Raji (cell line): ENCODE measurements around the gene MRPS15.

Source experiments
- POLR2A ChIP-seq: IDR thresholded peaks from 2 replicates; pipeline ENCODE4 v1.6.1; 2011; ENCODE audit warnings: low read depth, low read length, control low read depth; ENCODE audit not compliant: insufficient read depth

The MRPS15 gene

DNA sequence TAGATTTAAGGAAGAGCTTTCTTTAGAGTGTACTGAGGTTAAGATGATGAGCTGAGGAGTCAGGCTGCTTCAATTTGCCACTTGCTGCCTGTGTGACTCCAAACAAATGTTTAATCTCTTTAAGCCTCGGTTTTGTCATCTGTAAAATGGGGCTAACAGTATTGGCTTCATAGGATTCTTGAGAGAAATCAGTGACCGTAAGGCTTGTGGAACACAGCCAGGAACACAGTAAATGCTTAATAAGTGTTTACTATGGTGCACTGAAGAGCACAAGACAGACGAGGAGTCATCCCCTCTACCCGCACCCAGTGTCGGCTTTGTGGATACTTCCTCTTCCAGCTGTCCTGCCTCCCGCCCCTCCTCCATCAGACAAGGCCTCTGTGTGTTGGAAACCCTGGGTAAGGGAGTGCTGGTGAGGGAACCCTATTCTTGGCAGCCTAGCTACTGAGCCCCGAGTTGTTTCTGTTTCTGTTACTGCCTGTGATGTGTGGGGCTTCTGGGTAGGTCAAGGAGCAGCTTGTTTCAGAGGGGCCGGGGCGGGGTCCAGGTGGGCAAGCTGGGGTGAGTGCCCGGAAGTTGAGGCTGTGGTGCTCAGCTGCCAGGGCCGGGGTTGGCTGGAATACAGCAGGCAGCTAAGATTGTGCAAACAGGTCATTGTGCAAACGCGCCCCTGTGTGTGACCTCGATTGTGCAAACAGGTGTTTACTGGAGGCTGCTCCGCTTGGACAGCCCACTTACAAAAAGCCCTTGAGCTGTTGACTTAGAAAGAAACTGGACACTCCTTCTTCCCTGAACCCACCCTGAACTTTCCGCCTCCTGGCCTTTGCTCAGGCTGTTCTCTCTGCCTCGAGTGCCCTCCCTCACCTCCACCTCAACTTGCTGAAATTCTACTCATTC, 22.5 kb upstream of the MRPS15 start:
- TF ChIP-seq POLR2A: no peak

GRCh38 chr1:36486093-36486438, 21.9 kb upstream of the MRPS15 start:
- no peak for TF ChIP-seq POLR2A

DNA sequence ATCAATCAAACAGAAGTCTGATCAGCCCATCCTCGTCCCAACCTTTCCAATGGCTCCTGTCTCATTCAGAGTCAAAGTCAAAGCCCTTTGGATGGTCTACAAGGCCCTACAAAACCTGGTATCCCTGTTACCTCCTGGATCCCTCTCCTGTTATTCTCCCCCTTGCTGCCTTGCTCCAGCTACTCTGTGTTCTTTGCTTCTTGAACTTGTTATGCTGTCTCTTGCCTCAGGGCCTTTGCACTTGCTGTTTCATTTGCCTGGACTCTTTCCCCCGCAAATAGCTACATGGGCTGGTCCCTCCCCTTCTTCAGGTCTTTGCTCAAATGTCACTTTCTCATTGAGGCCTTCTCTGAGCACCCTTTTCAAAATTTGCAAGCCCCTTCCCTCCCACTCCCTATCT, 19.9 kb upstream of the MRPS15 start:
- TF ChIP-seq POLR2A: no peak

GRCh38 chr1:36482724-36483388, 18.7 kb upstream of the MRPS15 start, which contains the start of gene CSF3R:
Gene CSF3R (minus strand): TSS chr1:36482913. CDS start chr1:36479496, 3,417 bp downstream.
- TF ChIP-seq POLR2A: no peak

GRCh38 chr1:36481771-36482723, 17.9 kb upstream of the MRPS15 start:
- no peak for TF ChIP-seq POLR2A

DNA sequence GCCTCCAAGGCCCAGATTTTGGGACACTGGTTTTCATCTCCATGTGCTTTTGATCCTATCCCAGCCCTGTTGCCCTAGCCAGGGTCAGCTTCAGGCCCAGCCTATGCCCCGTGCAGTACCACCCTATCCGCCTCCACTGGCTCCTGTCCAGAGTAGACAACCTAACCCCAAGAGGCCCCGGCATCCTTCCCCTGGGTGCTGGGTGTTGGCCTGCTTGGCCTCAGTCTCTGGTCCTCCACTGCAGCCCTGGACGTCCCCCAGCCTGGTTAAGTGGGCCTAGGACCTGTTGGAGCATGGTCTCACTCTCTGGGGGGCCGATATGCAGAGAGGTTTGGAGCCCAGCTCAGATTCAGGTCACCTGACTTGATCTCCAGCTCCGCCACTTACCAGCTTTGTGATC, 16.9 kb upstream of the MRPS15 start:
- TF ChIP-seq POLR2A: no peak

GRCh38 chr1:36480161-36480560, 16.0 kb upstream of the MRPS15 start:
- no peak for TF ChIP-seq POLR2A

GRCh38 chr1:36479505-36480051, 15.4 kb upstream of the MRPS15 start:
- no peak for TF ChIP-seq POLR2A

DNA sequence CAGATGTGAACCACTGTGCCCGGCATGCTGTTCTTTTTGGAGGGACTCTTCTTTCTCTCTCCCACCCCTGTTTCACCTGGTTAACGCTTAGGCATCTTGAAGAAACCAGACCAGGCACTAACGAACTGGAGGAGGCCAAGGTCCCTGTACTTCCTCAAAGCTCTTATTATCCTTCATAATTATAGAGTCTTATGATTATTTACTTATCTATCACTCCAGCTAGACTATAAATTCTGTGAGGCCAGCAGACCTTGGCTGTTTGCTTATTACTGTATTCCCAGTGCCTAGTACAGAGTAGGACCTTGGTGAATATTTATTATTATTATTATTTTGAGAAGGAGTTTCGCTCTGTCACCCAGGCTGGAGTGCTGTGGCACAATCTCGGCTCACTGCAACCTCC, 12.8 kb upstream of the MRPS15 start:
- TF ChIP-seq POLR2A: no peak

GRCh38 chr1:36475910-36476604, 11.9 kb upstream of the MRPS15 start:
- no peak for TF ChIP-seq POLR2A

GRCh38 chr1:36475341-36475740, 11.2 kb upstream of the MRPS15 start:
- TF ChIP-seq POLR2A: no peak

DNA sequence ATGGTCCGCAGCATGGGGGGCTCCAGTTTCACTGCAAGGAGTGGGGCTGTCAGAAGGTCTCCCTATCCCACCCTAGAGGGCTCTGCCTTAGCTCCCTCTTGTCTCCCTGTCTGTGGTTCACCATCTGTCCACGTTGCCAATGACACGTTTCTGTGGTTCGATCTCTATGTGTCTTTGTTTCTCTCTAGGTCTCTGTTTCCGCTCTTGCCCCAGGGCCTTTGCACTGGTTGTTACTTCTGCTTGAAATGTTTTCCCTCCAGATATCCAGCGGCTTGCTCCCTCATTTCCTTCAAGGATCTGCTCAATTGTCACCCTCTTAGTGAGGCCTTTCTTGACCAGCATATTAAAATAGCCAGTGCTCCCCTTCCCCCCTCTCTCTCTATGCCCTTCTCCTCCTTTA, 8.5 kb upstream of the MRPS15 start:
- TF ChIP-seq POLR2A: no peak

GRCh38 chr1:36471830-36472641, 7.9 kb upstream of the MRPS15 start:
- no peak for TF ChIP-seq POLR2A

GRCh38 chr1:36469163-36469562, 5.0 kb upstream of the MRPS15 start:
- TF ChIP-seq POLR2A: no peak
